H9 (cell line): ENCODE results near the gene RACGAP1. TPM values are rescaled to one million over a fixed set of nuclear protein-coding genes. Genes with fewer than 3 reads are reported as not detected.

Source experiments
- DNase-seq: peaks from one replicate; pipeline ENCODE4 v3.0.0-alpha.2; 2017
- H2AFZ ChIP-seq: one replicate; pipeline ENCODE4 v1.6.1; 2013; ENCODE audit warnings: mild to moderate bottlenecking, low read length, control low read depth, moderate library complexity
- H2AK5ac ChIP-seq: 2 replicates; pipeline ENCODE4 v1.6.1; 2013; ENCODE audit warnings: low read length, control low read depth, mixed read lengths; ENCODE audit not compliant: insufficient read length
- H2BK120ac ChIP-seq: one replicate; pipeline ENCODE4 v1.6.1; 2013; ENCODE audit warnings: low read depth, mild to moderate bottlenecking, low read length, control low read depth, inconsistent platforms; ENCODE audit not compliant: poor library complexity, severe bottlenecking
- H2BK12ac ChIP-seq: 2 replicates; pipeline ENCODE4 v1.6.1; 2013; ENCODE audit warnings: low read length, control low read depth, mixed read lengths, low read depth; ENCODE audit not compliant: insufficient read length
- H2BK15ac ChIP-seq: 2 replicates; pipeline ENCODE4 v1.6.1; 2013; ENCODE audit warnings: low read depth, low read length, control low read depth
- H2BK20ac ChIP-seq: one replicate; pipeline ENCODE4 v1.6.1; 2013; ENCODE audit warnings: low read depth, mild to moderate bottlenecking, low read length, control low read depth, inconsistent platforms; ENCODE audit not compliant: poor library complexity, severe bottlenecking
- H2BK5ac ChIP-seq: 2 replicates; pipeline ENCODE4 v1.6.1; 2013; ENCODE audit warnings: low read length, control low read depth, mixed read lengths; ENCODE audit not compliant: insufficient read length
- H3K14ac ChIP-seq: 2 replicates; pipeline ENCODE4 v1.6.1; 2013; ENCODE audit warnings: low read length, control low read depth; ENCODE audit not compliant: insufficient read depth
- H3K18ac ChIP-seq: 2 replicates; pipeline ENCODE4 v1.6.1; 2013; ENCODE audit warnings: low read depth, mild to moderate bottlenecking, mixed read lengths, low read length, control low read depth; ENCODE audit not compliant: insufficient read length
- H3K23ac ChIP-seq: 2 replicates; pipeline ENCODE4 v1.6.1; 2013; ENCODE audit warnings: low read length, control low read depth, mixed read lengths, low read depth; ENCODE audit not compliant: insufficient read length
- H3K23me2 ChIP-seq: 2 replicates; pipeline ENCODE4 v1.6.1; 2013; ENCODE audit warnings: low read depth, mild to moderate bottlenecking, mixed read lengths, low read length, control low read depth; ENCODE audit not compliant: insufficient read length, poor library complexity, severe bottlenecking
- H3K27ac ChIP-seq: 2 replicates; pipeline ENCODE4 v1.5.1; 2013; ENCODE audit warnings: low read length, control low read depth, mixed read lengths, low read depth; ENCODE audit not compliant: insufficient read length
- H3K27me3 ChIP-seq: 2 replicates; pipeline ENCODE4 v1.6.1; 2013; ENCODE audit warnings: low read length, control low read depth, inconsistent platforms; ENCODE audit not compliant: insufficient read depth
- H3K4ac ChIP-seq: 2 replicates; pipeline ENCODE4 v1.6.1; 2013; ENCODE audit warnings: low read depth, mild to moderate bottlenecking, control low read depth, inconsistent platforms, low read length, moderate library complexity
- H3K4me1 ChIP-seq: 2 replicates; pipeline ENCODE4 v1.6.1; 2013; ENCODE audit warnings: low read length, control low read depth, inconsistent platforms; ENCODE audit not compliant: insufficient read depth
- H3K4me2 ChIP-seq: 2 replicates; pipeline ENCODE4 v1.6.1; 2013; ENCODE audit warnings: low read length, control low read depth, mixed read lengths; ENCODE audit not compliant: insufficient read length, insufficient read depth
- H3K56ac ChIP-seq: 2 replicates; pipeline ENCODE4 v1.6.1; 2013; ENCODE audit warnings: low read depth, mild to moderate bottlenecking, mixed read lengths, low read length, control low read depth; ENCODE audit not compliant: insufficient read length
- H3K79me1 ChIP-seq: 2 replicates; pipeline ENCODE4 v1.6.1; 2013; ENCODE audit warnings: low read depth, mild to moderate bottlenecking, moderate library complexity, low read length, control low read depth, inconsistent platforms; ENCODE audit not compliant: insufficient read depth, poor library complexity, severe bottlenecking
- H3K79me2 ChIP-seq: 2 replicates; pipeline ENCODE4 v1.6.1; 2013; ENCODE audit warnings: low read length, control low read depth, inconsistent platforms; ENCODE audit not compliant: insufficient read depth
- H3K9ac ChIP-seq: 2 replicates; pipeline ENCODE4 v1.6.1; 2013; ENCODE audit warnings: low read length, control low read depth, mixed read lengths; ENCODE audit not compliant: insufficient read length; ENCODE audit errors: extremely low read depth
- H3K9me3 ChIP-seq: one replicate; pipeline ENCODE4 v1.6.1; 2013; ENCODE audit warnings: low read depth, low read length, inconsistent platforms; ENCODE audit not compliant: control insufficient read depth
- H3T11ph ChIP-seq: one replicate; pipeline ENCODE4 v1.6.1; 2013; ENCODE audit warnings: mild to moderate bottlenecking, low read length, control low read depth, inconsistent platforms
- H4K20me1 ChIP-seq: one replicate; pipeline ENCODE4 v1.6.1; 2013; ENCODE audit not compliant: control insufficient read depth, insufficient read length, insufficient read depth
- H4K5ac ChIP-seq: 2 replicates; pipeline ENCODE4 v1.6.1; 2013; ENCODE audit warnings: low read depth, mild to moderate bottlenecking, mixed read lengths, low read length, control low read depth; ENCODE audit not compliant: insufficient read length
- H4K8ac ChIP-seq: replicated peaks from 2 replicates; pipeline ENCODE4 v1.6.1; 2013; ENCODE audit warnings: low read length, control low read depth, mixed read lengths, low read depth; ENCODE audit not compliant: insufficient read length
- H4K91ac ChIP-seq: 2 replicates; pipeline ENCODE4 v1.6.1; 2013; ENCODE audit warnings: low read depth, mild to moderate bottlenecking, moderate library complexity, mixed read lengths, low read length, control low read depth; ENCODE audit not compliant: insufficient read length
- H3K27ac Mint-ChIP-seq, 3 experiments: 2 replicates in 2 of 3; 3 replicates in 1 of 3; pipeline ENCODE4 v1.8.0; 2020 to 2021; ENCODE audit warnings: mixed read lengths in 3 of 3, mild to moderate bottlenecking in 1 of 3, moderate library complexity in 1 of 3
- H3K27me3 Mint-ChIP-seq: 2 replicates; pipeline ENCODE4 v1.8.0; 2021; ENCODE audit warnings: low read depth, mild to moderate bottlenecking, moderate library complexity, mixed read lengths
- H3K36me3 Mint-ChIP-seq, 3 experiments: 2 replicates in 2 of 3; 3 replicates in 1 of 3; pipeline ENCODE4 v1.8.0; 2020 to 2021; ENCODE audit warnings: low read depth in 3 of 3, mixed read lengths in 3 of 3; ENCODE audit not compliant: insufficient read depth in 1 of 3
- H3K4me1 Mint-ChIP-seq, 2 experiments: 2 replicates each; pipeline ENCODE4 v1.8.0; 2020; ENCODE audit warnings: mixed read lengths in 2 of 2
- H3K4me3 Mint-ChIP-seq, 2 experiments: 2 replicates in 1 of 2; 3 replicates in 1 of 2; pipeline ENCODE4 v1.8.0; 2020 to 2021; ENCODE audit warnings: mild to moderate bottlenecking in 2 of 2, mixed read lengths in 2 of 2, moderate library complexity in 1 of 2
- H3K9me3 Mint-ChIP-seq, 2 experiments: 2 replicates in 1 of 2; 3 replicates in 1 of 2; pipeline ENCODE4 v1.8.0; 2020; ENCODE audit warnings: mild to moderate bottlenecking in 2 of 2, mixed read lengths in 2 of 2, moderate library complexity in 1 of 2
- WGBS: extraction: QIAGEN DNeasy Blood & Tissue Kit; methylation state at CpG from one replicate; pipeline ENCODE4 v1.1.7; 2013; ENCODE audit warnings: missing lambda C conversion rate, low lambda C conversion rate, mixed read lengths; ENCODE audit not compliant: insufficient read length; ENCODE audit errors: extremely low coverage; 5-methylcytosine and 5-hydroxymethylcytosine counted together
- total RNA-seq: library from RNA; stranded (reverse); gene quantifications from 2 replicates; pipeline ENCODE4 v1.2.1, GENCODE V29; 2021
- TF ChIP-seq, protein P1 (sequence below): fragments of 200-600 bp; sonication (generic); conservative IDR thresholded peaks from 3 replicates; pipeline ENCODE4 v1.8.0; 2021; ENCODE audit warnings: antibody characterized with exemption, mild to moderate bottlenecking

RACGAP1 gene
- total RNA-seq, 1 experiment from 2014 or later = 64.8 TPM

DNA sequence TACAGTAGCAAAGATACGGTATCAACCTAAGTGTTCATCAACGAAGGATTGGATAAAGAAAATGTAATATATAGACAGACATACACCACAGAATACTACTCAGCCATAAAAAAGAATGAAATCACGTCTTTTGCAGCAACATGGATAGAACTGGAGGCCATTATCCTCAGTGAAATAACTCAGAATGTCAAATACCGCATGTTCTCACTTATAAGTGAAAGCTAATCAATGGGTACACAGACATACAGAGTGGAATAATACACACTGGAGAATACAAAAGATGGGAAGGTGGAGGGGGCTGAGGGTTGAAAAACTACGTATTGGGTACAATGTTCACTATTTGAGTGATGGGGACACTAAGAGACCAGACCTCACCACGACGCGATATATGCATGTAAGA is 1.1 kb downstream of the RACGAP1 start:
- Histone ChIP-seq H2AFZ (no peak overlapping the region), H3K79me1 (no peaks in the 10 kb centered on the region)
- TF ChIP-seq, protein P1, sequence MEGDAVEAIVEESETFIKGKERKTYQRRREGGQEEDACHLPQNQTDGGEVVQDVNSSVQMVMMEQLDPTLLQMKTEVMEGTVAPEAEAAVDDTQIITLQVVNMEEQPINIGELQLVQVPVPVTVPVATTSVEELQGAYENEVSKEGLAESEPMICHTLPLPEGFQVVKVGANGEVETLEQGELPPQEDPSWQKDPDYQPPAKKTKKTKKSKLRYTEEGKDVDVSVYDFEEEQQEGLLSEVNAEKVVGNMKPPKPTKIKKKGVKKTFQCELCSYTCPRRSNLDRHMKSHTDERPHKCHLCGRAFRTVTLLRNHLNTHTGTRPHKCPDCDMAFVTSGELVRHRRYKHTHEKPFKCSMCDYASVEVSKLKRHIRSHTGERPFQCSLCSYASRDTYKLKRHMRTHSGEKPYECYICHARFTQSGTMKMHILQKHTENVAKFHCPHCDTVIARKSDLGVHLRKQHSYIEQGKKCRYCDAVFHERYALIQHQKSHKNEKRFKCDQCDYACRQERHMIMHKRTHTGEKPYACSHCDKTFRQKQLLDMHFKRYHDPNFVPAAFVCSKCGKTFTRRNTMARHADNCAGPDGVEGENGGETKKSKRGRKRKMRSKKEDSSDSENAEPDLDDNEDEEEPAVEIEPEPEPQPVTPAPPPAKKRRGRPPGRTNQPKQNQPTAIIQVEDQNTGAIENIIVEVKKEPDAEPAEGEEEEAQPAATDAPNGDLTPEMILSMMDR = no peak

More for the DNA sequence above, 1.1 kb downstream of the RACGAP1 start:
- no peak overlapping the region for H3K4ac ChIP-seq
- no peaks in the 10 kb centered on the region; a peak in 1 of 5 replicates for H3K9me3 Mint-ChIP-seq
- no peak overlapping the region for H3K23ac ChIP-seq
- H2BK15ac ChIP-seq = no peak overlapping the region
- no peaks in the 10 kb centered on the region for H3K27me3 ChIP-seq
- no peak for DNase-seq
- no peak overlapping the region for H4K8ac ChIP-seq
- peaks cover 15 to 16% of the 10 kb centered on the region in 2 experiments for H3K4me1 Mint-ChIP-seq
- peaks cover 13% of the 10 kb centered on the region; the same call in 1 of the 2 replicates for H3K79me2 ChIP-seq
- H4K91ac ChIP-seq = no peak overlapping the region
- H3K18ac ChIP-seq = no peak overlapping the region
- no peak overlapping the region for H2BK5ac ChIP-seq
- WGBS = no CpG with 5 or more reads among the region's 8 CpGs
- H3K4me3 Mint-ChIP-seq = peak overlapping the region; percentile 97 to 98
- H3K27ac Mint-ChIP-seq = peak overlapping the region in 1 of 3 experiments; percentile 38; a peak in 1 of 7 replicates
- H2BK12ac ChIP-seq = no peak overlapping the region
- no peak overlapping the region for H3T11ph ChIP-seq
- H4K20me1 ChIP-seq = no peaks in the 10 kb centered on the region
- no peak overlapping the region for H2BK120ac ChIP-seq
- no peak overlapping the region for H4K5ac ChIP-seq
- H3K27me3 Mint-ChIP-seq = no peaks in the 10 kb centered on the region
- H3K56ac ChIP-seq = no peak overlapping the region
- H3K4me2 ChIP-seq = peak overlapping the region; percentile 94
- H3K4me1 ChIP-seq = peaks cover 2% of the 10 kb centered on the region; the same call in 1 of the 2 replicates
- no peak overlapping the region for H2BK20ac ChIP-seq
- 0 out of 7 replicates have a peak, but pooled peaks cover 0 to 2% (median 0%) of the 10 kb centered on the region in 3 experiments for H3K36me3 Mint-ChIP-seq
- no peak overlapping the region for H2AK5ac ChIP-seq
- no peaks in the 10 kb centered on the region for H3K9me3 ChIP-seq
- no peaks in the 10 kb centered on the region for H3K23me2 ChIP-seq
- no peak overlapping the region for H3K9ac ChIP-seq
- no peak overlapping the region for H3K14ac ChIP-seq
- no peak overlapping the region for H3K27ac ChIP-seq
